ENCODE data around the gene MICAL1. TPM values are rescaled to one million over a fixed set of nuclear protein-coding genes. Genes with fewer than 3 reads are reported as not detected.

MICAL1 gene
- total and polyA plus RNA-seq, 8 donors: 3.8 to 38.2 (median 7.2) TPM

- ATAC-seq: peak; percentile 7 to 36 (median 29)
Measured at GRCh38 chr6:109454496-109455436, 806 bp downstream of the MICAL1 start.

GRCh38 chr6:109453594-109454495 lies 1.7 kb downstream of the MICAL1 start:
- FAIRE-seq (no peak), DNase-seq (peak in 1 of 6 donors; percentile 62), ATAC-seq (no peak)
- Histone ChIP-seq H3K36me3 (no peaks in the 10 kb centered on the region), H3K27ac (peak overlapping the region in 1 of 4 donors; percentile 68), H3K27me3 (no peaks in the 10 kb centered on the region), H3K4me3 (no peak overlapping the region), H3K9me3 (no peaks in the 10 kb centered on the region), H3K4me1 (peaks cover 0 to 3% (median 0%) of the 10 kb centered on the region in 3 donors)
- intact Hi-C loops (cut with DNase I): no loop called here
- WGBS, 2 donors: 93 to 96% methylated on average over 27 of the region's 27 CpGs
- no peak for TF ChIP-seq CTCF (IDR thresholded peaks at IDR 0.05)

More at GRCh38 chr6:109454496-109455436, 806 bp downstream of the MICAL1 start:
- FAIRE-seq (no peak), DNase-seq (peak in 2 of 6 donors; percentile 62 to 71)
- no peak for TF ChIP-seq CTCF (IDR thresholded peaks at IDR 0.05)
- Histone ChIP-seq H3K36me3 (no peaks in the 10 kb centered on the region), H3K9me3 (no peaks in the 10 kb centered on the region), H3K4me1 (peaks cover 0 to 3% (median 0%) of the 10 kb centered on the region in 3 donors), H3K4me3 (peak overlapping the region; percentile 53 to 78 (median 73)), H3K27me3 (no peaks in the 10 kb centered on the region), H3K27ac (peak overlapping the region in 2 of 4 donors; percentile 62 to 68)
- intact Hi-C loops (cut with DNase I): no loop called here
- 22 to 24% methylated on average over 47 to 48 of the region's 48 CpGs for WGBS, 2 donors

- no peak for FAIRE-seq
- Histone ChIP-seq H3K9me3 (no peaks in the 10 kb centered on the region), H3K36me3 (no peaks in the 10 kb centered on the region), H3K4me3 (no peak overlapping the region), H3K27me3 (no peaks in the 10 kb centered on the region), H3K27ac (no peak overlapping the region), H3K4me1 (peaks cover 0 to 3% (median 0%) of the 10 kb centered on the region in 3 donors)
- no peak for ATAC-seq
- 88 to 100% methylated on average over 2 of the region's 2 CpGs for WGBS, 2 donors
- TF ChIP-seq CTCF (IDR thresholded peaks at IDR 0.05): no peak
- intact Hi-C loops (cut with DNase I): no loop called here
- DNase-seq: no peak
Measured at GRCh38 chr6:109453156-109453555, 2.4 kb downstream of the MICAL1 start.

- H3K27me3 ChIP-seq: no peaks in the 10 kb centered on the region
- 72 to 76% methylated on average over 9 of the region's 9 CpGs for WGBS, 2 donors
- no peak overlapping the region for H3K27ac ChIP-seq
- H3K4me3 ChIP-seq: no peak overlapping the region
- ATAC-seq (no peak), DNase-seq (no peak), FAIRE-seq (no peak)
- H3K9me3 ChIP-seq: no peaks in the 10 kb centered on the region
- H3K36me3 ChIP-seq: no peaks in the 10 kb centered on the region
- TF ChIP-seq CTCF (IDR thresholded peaks at IDR 0.05): no peak
- intact Hi-C loops (cut with DNase I): no loop called here
- H3K4me1 ChIP-seq: peaks cover 0 to 3% (median 0%) of the 10 kb centered on the region in 3 donors
Measured at GRCh38 chr6:109452181-109452580, 3.4 kb downstream of the MICAL1 start.

Measured in pancreas (tissue), 10 donors.